Gastrocnemius medialis (tissue), 4 donors: ENCODE measurements around the gene NFIA. TPM values are rescaled to one million over a fixed set of nuclear protein-coding genes. Genes with fewer than 3 reads are reported as not detected.

Source experiments
- ATAC-seq, 2 donors: fragments of 150-250 bp; one replicate each; pipeline ENCODE4 v1.9.1; 2016
- DNase-seq, 2 donors: peaks; one replicate each; pipeline ENCODE4 v3.0.0-alpha.2; 2019
- H3K27ac ChIP-seq, 4 donors: fragments of 200-600 bp; sonication (generic); 1 replicate in 1 of 4; 2 replicates in 3 of 4; pipeline ENCODE4 v1.5.1; 2016 to 2018; ENCODE audit warnings: mild to moderate bottlenecking in 2 of 4, moderate library complexity in 1 of 4
- H3K27me3 ChIP-seq, 3 donors: fragments of 200-600 bp; sonication (generic) in 2 of 3; 1 replicate in 1 of 3; 2 replicates in 2 of 3; pipeline versions ENCODE4 v1.5.1 to v1.6.0; 2016 to 2019; ENCODE audit warnings: mild to moderate bottlenecking in 1 of 3, moderate library complexity in 1 of 3
- H3K36me3 ChIP-seq, 2 donors: fragments of 200-600 bp; sonication (generic) in 1 of 2; one replicate each; pipeline ENCODE4 v1.5.1; 2017 to 2018
- H3K4me1 ChIP-seq, 2 donors: fragments of 200-600 bp; sonication (generic) in 1 of 2; one replicate each; pipeline ENCODE4 v1.5.1; 2016 to 2017; ENCODE audit warnings: mild to moderate bottlenecking in 2 of 2
- H3K4me3 ChIP-seq, 4 donors: fragments of 200-600 bp; sonication (generic) in 3 of 4; 1 replicate in 1 of 4; 2 replicates in 3 of 4; pipeline ENCODE4 v1.5.1; 2016 to 2019; ENCODE audit warnings: mild to moderate bottlenecking in 2 of 4
- H3K9me3 ChIP-seq, 3 donors: fragments of 200-600 bp; sonication (generic) in 2 of 3; 1 replicate in 1 of 3; 2 replicates in 2 of 3; pipeline ENCODE4 v1.5.1; 2016 to 2019
- CTCF ChIP-seq, 5 experiments: fragments of 450-650 bp in 3 of 5; fragments of 200-600 bp in 2 of 5; sonication (generic) in 2 of 5; IDR thresholded peaks in 4 of 5; conservative IDR thresholded peaks in 1 of 5; 1 replicate in 4 of 5; 2 replicates in 1 of 5; pipeline ENCODE4 v1.5.1; 2016 to 2019; ENCODE audit warnings: antibody characterized with exemption in 5 of 5, mild to moderate bottlenecking in 3 of 5, moderate library complexity in 3 of 5
- POLR2A ChIP-seq, 2 donors: fragments of 450-650 bp; IDR thresholded peaks; one replicate each; pipeline ENCODE4 v1.6.1; 2017; ENCODE audit warnings: antibody characterized with exemption in 2 of 2, mild to moderate bottlenecking in 2 of 2, moderate library complexity in 2 of 2
- in situ Hi-C, 4 donors: fragments of 200-750 bp; cut with MboI; loops; one replicate each; pipeline versions ENCODE4 v1.15.0 to v1.8.0; 2017; ENCODE audit warnings: low sequenced_read_pairs in 4 of 4
- intact Hi-C: fragments of 100-400 bp; cut with DNase I; formaldehyde crosslinking; loops from one replicate; pipeline ENCODE4 v1.15.1; 2023; ENCODE audit warnings: low total_unique reads
- total RNA-seq, 4 donors: library from RNA; depleted of rRNA; stranded (reverse); fragments of >200 nt; gene quantifications; one replicate each; pipeline versions ENCODE4 v1.1.0 to v1.2.3, GENCODE V29; 2016

The NFIA gene
- total RNA-seq, 4 donors from 2014 or later, result 12.9 to 27.0 (median 26.6) TPM

DNA sequence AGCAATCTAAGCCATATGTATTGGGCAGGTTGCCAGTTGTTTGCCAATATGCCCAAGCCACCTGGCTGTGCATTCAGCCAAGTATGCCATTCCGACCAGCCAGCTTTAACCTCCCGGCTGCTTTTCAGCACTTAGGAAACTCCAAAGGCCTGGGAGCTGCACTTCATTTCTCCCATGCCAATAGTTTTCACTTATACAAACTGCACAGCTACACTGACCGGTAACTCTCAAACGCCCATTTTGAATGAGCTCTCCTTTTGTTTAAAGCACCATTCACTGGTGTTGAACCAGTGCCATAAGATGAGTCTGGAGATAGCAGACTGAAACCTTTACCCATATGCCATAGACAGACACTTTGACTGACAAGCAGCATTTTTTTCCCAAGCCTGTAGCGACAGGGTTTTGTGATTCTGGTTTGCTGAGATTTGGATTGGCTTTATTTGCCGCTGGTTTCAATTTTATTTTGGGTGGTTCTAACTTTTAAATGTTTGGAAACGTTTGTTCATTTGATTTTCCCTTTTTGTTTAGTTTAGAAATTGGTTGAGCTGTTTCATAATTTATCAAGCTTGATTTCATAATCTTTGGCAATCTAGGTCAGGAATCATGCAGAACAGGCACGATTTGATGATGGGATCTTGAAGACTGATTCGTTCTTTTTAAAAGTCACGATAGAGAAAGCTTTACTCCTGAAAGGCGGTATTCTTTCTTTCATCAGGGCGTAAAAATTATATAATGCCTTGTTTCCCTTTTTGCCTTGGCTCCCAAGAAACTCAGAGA is 144.6 kb downstream of the NFIA start:
- peak in 1 of 2 donors; percentile 35 for DNase-seq
- in situ Hi-C loops (loop anchor here in 1 of 4 donors (25.0 kb wide), 1 partner anchor 165 kb away; no protein-coding TSS in a partner anchor), intact Hi-C loops (loop anchor here (2.0 kb wide), 1 partner anchor 36 kb away; no protein-coding TSS in a partner anchor)
- Histone ChIP-seq H3K27me3 (no peaks in the 10 kb centered on the region), H3K27ac (peak overlapping the region; percentile 49 to 64 (median 55)), H3K4me3 (peak overlapping the region; percentile 8 to 39 (median 16)), H3K4me1 (peaks cover 36 to 47% of the 10 kb centered on the region in 2 donors), H3K36me3 (no peaks in the 10 kb centered on the region), H3K9me3 (no peaks in the 10 kb centered on the region)
- TF ChIP-seq POLR2A (IDR thresholded peaks at IDR 0.05) (no peak), CTCF (IDR thresholded peaks at IDR 0.05 in 4 of 5, conservative IDR thresholded peaks at IDR 0.05 in 1 of 5) (no peak)
- ATAC-seq, result peak; percentile 45 to 61

GRCh38 chr1:61227857-61228550 is 145.6 kb downstream of the NFIA start:
- DNase-seq, result no peak
- Histone ChIP-seq H3K36me3 (no peaks in the 10 kb centered on the region), H3K4me3 (no peak overlapping the region), H3K9me3 (no peaks in the 10 kb centered on the region), H3K27ac (peak overlapping the region in 2 of 4 donors; percentile 51 to 64), H3K4me1 (peaks cover 33 to 37% of the 10 kb centered on the region in 2 donors), H3K27me3 (no peaks in the 10 kb centered on the region)
- intact Hi-C loops (loop anchor here (2.0 kb wide), 1 partner anchor 37 kb away; no protein-coding TSS in a partner anchor), in situ Hi-C loops (loop anchor here in 1 of 4 donors (25.0 kb wide), 1 partner anchor 166 kb away; no protein-coding TSS in a partner anchor)
- no peak for TF ChIP-seq POLR2A (IDR thresholded peaks at IDR 0.05)
- TF ChIP-seq CTCF (IDR thresholded peaks at IDR 0.05 in 4 of 5, conservative IDR thresholded peaks at IDR 0.05 in 1 of 5), result no peak
- no peak for ATAC-seq

GRCh38 chr1:61230523-61230922 is 148.2 kb downstream of the NFIA start:
- intact Hi-C loops (no loop called here), in situ Hi-C loops (loop anchor here in 1 of 4 donors (25.0 kb wide), 1 partner anchor 168 kb away; no protein-coding TSS in a partner anchor)
- Histone ChIP-seq H3K27ac (no peak overlapping the region), H3K4me3 (no peak overlapping the region), H3K36me3 (no peaks in the 10 kb centered on the region), H3K27me3 (no peaks in the 10 kb centered on the region), H3K4me1 (peaks cover 23 to 31% of the 10 kb centered on the region in 2 donors), H3K9me3 (no peaks in the 10 kb centered on the region)
- no peak for DNase-seq
- TF ChIP-seq POLR2A (IDR thresholded peaks at IDR 0.05) (no peak), CTCF (IDR thresholded peaks at IDR 0.05 in 4 of 5, conservative IDR thresholded peaks at IDR 0.05 in 1 of 5) (no peak)
- no peak for ATAC-seq

GRCh38 chr1:61231795-61232194 is 149.4 kb downstream of the NFIA start:
- no peak for DNase-seq
- intact Hi-C loops, result no loop called here
- no peaks in the 10 kb centered on the region for H3K27me3 ChIP-seq

More at GRCh38 chr1:61231795-61232194, 149.4 kb downstream of the NFIA start:
- Histone ChIP-seq H3K27ac (no peak overlapping the region), H3K4me1 (peaks cover 17 to 22% of the 10 kb centered on the region in 2 donors), H3K9me3 (no peaks in the 10 kb centered on the region), H3K4me3 (no peak overlapping the region), H3K36me3 (no peaks in the 10 kb centered on the region)
- in situ Hi-C loops, result loop anchor here in 1 of 4 donors (25.0 kb wide), 1 partner anchor 169 kb away; no protein-coding TSS in a partner anchor
- no peak for ATAC-seq
- TF ChIP-seq POLR2A (IDR thresholded peaks at IDR 0.05) (no peak), CTCF (IDR thresholded peaks at IDR 0.05 in 4 of 5, conservative IDR thresholded peaks at IDR 0.05 in 1 of 5) (no peak)
